ENCODE measurements around the gene MEOX2. TPM values are rescaled to one million over a fixed set of nuclear protein-coding genes. Genes with fewer than 3 reads are reported as not detected.

Gene MEOX2
- total and polyA plus RNA-seq, 2 of the 8 experiments (the other 6 are each of a cell fraction or from before 2014, with no cell fraction given), result 0.05 to 0.19 TPM

DNA sequence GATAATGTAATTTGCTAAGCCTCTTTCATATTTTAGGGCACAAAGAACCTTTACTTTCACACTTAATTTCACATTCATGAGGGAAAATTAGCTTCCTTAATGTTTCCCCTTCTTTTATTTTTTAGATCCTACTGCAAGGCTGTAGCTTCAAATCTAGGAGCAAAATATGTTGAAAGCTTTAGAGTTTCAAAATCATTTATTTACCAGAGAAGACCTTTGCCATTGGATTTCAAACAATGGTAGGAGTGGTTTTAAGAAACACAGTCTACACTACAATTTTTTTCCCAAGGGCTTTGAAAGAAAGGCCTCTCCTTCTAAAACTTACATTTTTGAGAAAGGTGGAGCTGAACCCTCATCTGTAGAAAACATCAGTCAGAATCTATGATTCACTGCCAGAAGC is 43.3 kb upstream of the MEOX2 start:
- Histone ChIP-seq H2BK5ac (ENCODE audit: low read depth, low read length) (no peak overlapping the region), H3K18ac (ENCODE audit: extremely low read depth, low read length) (no peak overlapping the region), H2AK5ac (ENCODE audit: low read depth, low read length) (no peak overlapping the region), H2BK120ac (replicated peaks; ENCODE audit: low read depth, low read length) (no peak overlapping the region), H4K8ac (ENCODE audit: extremely low read depth, insufficient read depth, low read length) (no peak overlapping the region), H3K27me3 (replicated peaks in 1 of 4; ENCODE audit: control insufficient read depth in 3 of 4, extremely low read depth in 1 of 4, insufficient read depth in 3 of 4, low read length in 3 of 4) (no peaks in the 10 kb centered on the region), H3K4me1 (replicated peaks in 1 of 4; ENCODE audit: control insufficient read depth in 3 of 4, insufficient read depth in 4 of 4, low read length in 3 of 4) (peaks cover 0 to 2% (median 0%) of the 10 kb centered on the region in 4 experiments; a peak in 1 of 7 replicates), H4K20me1 (replicated peaks in 1 of 2; ENCODE audit: control insufficient read depth in 1 of 2, insufficient read depth in 2 of 2, low read length in 2 of 2) (no peaks in the 10 kb centered on the region), H2BK12ac (ENCODE audit: low read depth, low read length) (no peak overlapping the region), H3K36me3 (ENCODE audit: control insufficient read depth in 2 of 4, insufficient read depth in 4 of 4, low read length in 3 of 4) (no peaks in the 10 kb centered on the region), H3K9ac (replicated peaks in 1 of 4; ENCODE audit: extremely low read depth in 1 of 4, low read depth in 3 of 4, low read length in 3 of 4) (no peak overlapping the region), H2AFZ (ENCODE audit: low read length) (no peak overlapping the region), H3K23me2 (ENCODE audit: low read depth, low read length) (no peaks in the 10 kb centered on the region), H3K4me2 (ENCODE audit: insufficient read depth in 1 of 2, low read depth in 2 of 2, low read length in 2 of 2) (no peak overlapping the region), H2BK15ac (ENCODE audit: low read length) (no peak overlapping the region), H4K91ac (replicated peaks; ENCODE audit: insufficient read length, low read length) (no peak overlapping the region), H3K56ac (replicated peaks; ENCODE audit: insufficient read length, low read depth, low read length) (no peak overlapping the region), H2BK20ac (ENCODE audit: low read length) (no peak overlapping the region), H3K23ac (ENCODE audit: insufficient read length) (no peak overlapping the region), H3K79me1 (ENCODE audit: low read depth, low read length) (no peaks in the 10 kb centered on the region), H4K5ac (ENCODE audit: insufficient read length, low read depth, low read length) (no peak overlapping the region), H3K4me3 (ENCODE audit: extremely low read depth in 1 of 4, insufficient read depth in 2 of 4, low read depth in 3 of 4, low read length in 4 of 4) (no peak overlapping the region), H3K14ac (ENCODE audit: insufficient read length) (no peak overlapping the region), H3K27ac (ENCODE audit: low read depth, low read length) (no peak overlapping the region), H3K4ac (replicated peaks; ENCODE audit: insufficient read length, low read depth, low read length) (no peak overlapping the region), H3K9me3 (ENCODE audit: insufficient read depth in 2 of 2, low read depth in 1 of 2, low read length in 1 of 2) (no peaks in the 10 kb centered on the region), H3K79me2 (ENCODE audit: control insufficient read depth in 1 of 2, insufficient read depth in 2 of 2, low read length in 2 of 2) (no peaks in the 10 kb centered on the region)
- ChIA-PET POLR2A (ENCODE audit: partially characterized antibody) (no interaction called here), CTCF (ENCODE audit: partially characterized antibody) (interaction anchor here (2.6 kb wide), 1 partner anchor 9 kb away, joined by 14 read pairs; no protein-coding TSS in a partner anchor)
- FAIRE-seq, result no peak
- no peak for DNase-seq (ENCODE audit: low read depth in 1 of 2, low spot score in 2 of 2)
- no peak for TF ChIP-seq NANOG (IDR thresholded peaks at IDR 0.05; ENCODE audit: insufficient read depth, low read depth, low read length, poor library complexity, severe bottlenecking)
- TF ChIP-seq HDAC6 (IDR thresholded peaks at IDR 0.05; ENCODE audit: low read depth, low read length), result no peak
- no peak for TF ChIP-seq SIRT6 (IDR thresholded peaks at IDR 0.05; ENCODE audit: low read length)
- no peak for TF ChIP-seq JUND (IDR thresholded peaks at IDR 0.05; ENCODE audit: low read length)
- no peak for TF ChIP-seq TCF12 (IDR thresholded peaks at IDR 0.05; ENCODE audit: low read depth, low read length)
- no peak for TF ChIP-seq ASH2L (IDR thresholded peaks at IDR 0.05; ENCODE audit: low read length)
- no peak for TF ChIP-seq CBX5 (IDR thresholded peaks at IDR 0.05; ENCODE audit: low read depth, low read length)
- no peak for TF ChIP-seq BRCA1 (IDR thresholded peaks at IDR 0.05; ENCODE audit: low read depth, low read length)
- no peak for TF ChIP-seq RNF2 (IDR thresholded peaks at IDR 0.05; ENCODE audit: borderline replicate concordance, low read depth, low read length, missing control alignments, poor library complexity, severe bottlenecking)
- TF ChIP-seq, protein P1, sequence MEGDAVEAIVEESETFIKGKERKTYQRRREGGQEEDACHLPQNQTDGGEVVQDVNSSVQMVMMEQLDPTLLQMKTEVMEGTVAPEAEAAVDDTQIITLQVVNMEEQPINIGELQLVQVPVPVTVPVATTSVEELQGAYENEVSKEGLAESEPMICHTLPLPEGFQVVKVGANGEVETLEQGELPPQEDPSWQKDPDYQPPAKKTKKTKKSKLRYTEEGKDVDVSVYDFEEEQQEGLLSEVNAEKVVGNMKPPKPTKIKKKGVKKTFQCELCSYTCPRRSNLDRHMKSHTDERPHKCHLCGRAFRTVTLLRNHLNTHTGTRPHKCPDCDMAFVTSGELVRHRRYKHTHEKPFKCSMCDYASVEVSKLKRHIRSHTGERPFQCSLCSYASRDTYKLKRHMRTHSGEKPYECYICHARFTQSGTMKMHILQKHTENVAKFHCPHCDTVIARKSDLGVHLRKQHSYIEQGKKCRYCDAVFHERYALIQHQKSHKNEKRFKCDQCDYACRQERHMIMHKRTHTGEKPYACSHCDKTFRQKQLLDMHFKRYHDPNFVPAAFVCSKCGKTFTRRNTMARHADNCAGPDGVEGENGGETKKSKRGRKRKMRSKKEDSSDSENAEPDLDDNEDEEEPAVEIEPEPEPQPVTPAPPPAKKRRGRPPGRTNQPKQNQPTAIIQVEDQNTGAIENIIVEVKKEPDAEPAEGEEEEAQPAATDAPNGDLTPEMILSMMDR (IDR thresholded peaks at IDR 0.05; ENCODE audit: control extremely low read depth in 1 of 3, insufficient read depth in 1 of 3, low read depth in 1 of 3, low read length in 3 of 3), result no peak
- no peak for TF ChIP-seq RBBP5 (IDR thresholded peaks at IDR 0.05; ENCODE audit: borderline replicate concordance, low read depth, low read length)
- TF ChIP-seq TAF1 (IDR thresholded peaks at IDR 0.05; ENCODE audit: low read depth, low read length), result no peak
- TF ChIP-seq MAFK (IDR thresholded peaks at IDR 0.05; ENCODE audit: low read depth, low read length), result no peak

Measured in H1 (cell line).